Neuronal stem cell (in vitro differentiated cells): ENCODE results near the gene ZNF19.
A peak's percentile ranks its signal among the peaks of the same experiment; 100 is the strongest.

ENCODE experiments used
- DNase-seq: peaks from one replicate; pipeline ENCODE4 v3.0.0-alpha.2; 2013; ENCODE audit warnings: low spot score
- H2AFZ ChIP-seq: one replicate; pipeline ENCODE4 v1.6.1; 2013; ENCODE audit warnings: mild to moderate bottlenecking, low read length, inconsistent platforms
- H2AK5ac ChIP-seq: 2 replicates; pipeline ENCODE4 v1.6.1; 2013; ENCODE audit warnings: low read depth, mild to moderate bottlenecking, inconsistent platforms, low read length, moderate library complexity, mixed read lengths
- H2BK120ac ChIP-seq: 2 replicates; pipeline ENCODE4 v1.6.1; 2013; ENCODE audit warnings: low read depth, mild to moderate bottlenecking, inconsistent platforms, low read length, moderate library complexity, mixed read lengths
- H2BK12ac ChIP-seq: one replicate; pipeline ENCODE4 v1.6.1; 2013; ENCODE audit warnings: low read length, inconsistent platforms
- H2BK15ac ChIP-seq: 2 replicates; pipeline ENCODE4 v1.6.1; 2013; ENCODE audit warnings: mild to moderate bottlenecking, low read length, inconsistent platforms, mixed read lengths
- H2BK5ac ChIP-seq: one replicate; pipeline ENCODE4 v1.6.1; 2013; ENCODE audit warnings: inconsistent platforms, mild to moderate bottlenecking, low read length, moderate library complexity
- H3K14ac ChIP-seq: one replicate; pipeline ENCODE4 v1.6.1; 2013; ENCODE audit warnings: low read length, inconsistent platforms
- H3K18ac ChIP-seq: 2 replicates; pipeline ENCODE4 v1.6.1; 2013; ENCODE audit warnings: low read length, inconsistent platforms
- H3K23ac ChIP-seq: 2 replicates; pipeline ENCODE4 v1.6.1; 2013; ENCODE audit warnings: low read depth, mild to moderate bottlenecking, mixed read lengths, low read length, inconsistent platforms; ENCODE audit not compliant: poor library complexity
- H3K27ac ChIP-seq: replicated peaks from 3 replicates; pipeline ENCODE4 v1.5.1; 2013; ENCODE audit warnings: low read length, inconsistent platforms
- H3K27me3 ChIP-seq, 3 experiments: 2 replicates each; pipeline ENCODE4 v1.6.1; 2013; ENCODE audit warnings: low read length in 3 of 3, mild to moderate bottlenecking in 2 of 3, inconsistent platforms in 1 of 3, low read depth in 1 of 3, mixed read lengths in 1 of 3, moderate library complexity in 1 of 3; ENCODE audit not compliant: control insufficient read depth in 3 of 3, insufficient read depth in 3 of 3
- H3K36me3 ChIP-seq, 2 donors: replicated peaks in 1 of 2; 2 replicates each; pipeline ENCODE4 v1.6.1; 2013; ENCODE audit warnings: low read length in 2 of 2; ENCODE audit not compliant: control insufficient read depth in 2 of 2, insufficient read depth in 2 of 2
- H3K4ac ChIP-seq: 2 replicates; pipeline ENCODE4 v1.6.1; 2013; ENCODE audit warnings: inconsistent platforms, mild to moderate bottlenecking, low read length, moderate library complexity
- H3K4me1 ChIP-seq, 2 donors: 1 replicate in 1 of 2; 2 replicates in 1 of 2; pipeline ENCODE4 v1.6.1; 2013; ENCODE audit warnings: low read length in 2 of 2, low read depth in 1 of 2; ENCODE audit not compliant: control insufficient read depth in 2 of 2, insufficient read depth in 1 of 2
- H3K4me2 ChIP-seq: one replicate; pipeline ENCODE4 v1.6.1; 2013; ENCODE audit warnings: mild to moderate bottlenecking, low read length, inconsistent platforms; ENCODE audit not compliant: insufficient read depth, poor library complexity, severe bottlenecking
- H3K4me3 ChIP-seq, 2 donors: 2 replicates each; pipeline ENCODE4 v1.5.1; 2013; ENCODE audit warnings: low read length in 2 of 2, mild to moderate bottlenecking in 2 of 2, inconsistent platforms in 1 of 2, moderate library complexity in 1 of 2
- H3K79me1 ChIP-seq: one replicate; pipeline ENCODE4 v1.6.1; 2013; ENCODE audit warnings: low read depth, mild to moderate bottlenecking, inconsistent platforms, low read length, moderate library complexity
- H3K9ac ChIP-seq: one replicate; pipeline ENCODE4 v1.6.1; 2013; ENCODE audit warnings: mild to moderate bottlenecking, low read depth, low read length, inconsistent platforms; ENCODE audit not compliant: poor library complexity
- H3K9me3 ChIP-seq, 2 donors: replicated peaks in 1 of 2; 2 replicates each; pipeline versions ENCODE3 to v1.6.1; 2013; ENCODE audit warnings: low read length in 2 of 2, mild to moderate bottlenecking in 2 of 2, inconsistent platforms in 1 of 2, low read depth in 1 of 2, mixed read lengths in 1 of 2, moderate library complexity in 1 of 2; ENCODE audit not compliant: control insufficient read depth in 2 of 2, insufficient read depth in 1 of 2
- H4K8ac ChIP-seq: one replicate; pipeline ENCODE4 v1.6.1; 2013; ENCODE audit warnings: low read depth, mild to moderate bottlenecking, inconsistent platforms, low read length, moderate library complexity
- H4K91ac ChIP-seq: one replicate; pipeline ENCODE4 v1.6.1; 2013; ENCODE audit warnings: low read length, low read depth, mild to moderate bottlenecking, inconsistent platforms; ENCODE audit not compliant: poor library complexity
- WGBS, 2 donors: extraction: QIAGEN DNeasy Blood & Tissue Kit; methylation state at CpG; one replicate each; pipeline ENCODE4 v1.1.7; 2013; ENCODE audit warnings: missing lambda C conversion rate in 2 of 2, mixed read lengths in 1 of 2; ENCODE audit not compliant: insufficient read length in 2 of 2, insufficient replicate concordance in 1 of 2; ENCODE audit errors: extremely low coverage in 2 of 2; 5-methylcytosine and 5-hydroxymethylcytosine counted together

Gene ZNF19

GRCh38 chr16:71449020-71449419, 40.1 kb downstream of the ZNF19 start:
- DNase-seq = no peak

GRCh38 chr16:71448274-71448866, 40.8 kb downstream of the ZNF19 start:
- H3K36me3 ChIP-seq = peaks cover 29 to 63% of the 10 kb centered on the region in 2 donors
- H2AK5ac ChIP-seq = no peak overlapping the region
- no peak overlapping the region for H3K9ac ChIP-seq
- H2BK15ac ChIP-seq = no peak overlapping the region
- peaks cover 54 to 86% of the 10 kb centered on the region in 2 donors for H3K9me3 ChIP-seq
- no peak overlapping the region for H4K91ac ChIP-seq
- no peak overlapping the region for H4K8ac ChIP-seq
- H2BK12ac ChIP-seq = no peak overlapping the region
- H3K18ac ChIP-seq = no peak overlapping the region
- no peak for DNase-seq
- no peak overlapping the region for H3K14ac ChIP-seq
- H3K27me3 ChIP-seq = no peaks in the 10 kb centered on the region
- WGBS, 2 donors = no CpG with 5 or more reads among the region's 7 CpGs
- no peak overlapping the region for H2AFZ ChIP-seq
- no peaks in the 10 kb centered on the region for H3K4me1 ChIP-seq
- H3K23ac ChIP-seq = no peak overlapping the region
- H3K4me3 ChIP-seq = no peak overlapping the region
- no peaks in the 10 kb centered on the region for H3K79me1 ChIP-seq
- no peak overlapping the region for H3K4ac ChIP-seq
- no peak overlapping the region for H3K4me2 ChIP-seq
- no peak overlapping the region for H2BK120ac ChIP-seq
- H2BK5ac ChIP-seq = no peak overlapping the region
- no peak overlapping the region for H3K27ac ChIP-seq

More at GRCh38 chr16:71449020-71449419, 40.1 kb downstream of the ZNF19 start:
- Histone ChIP-seq H3K4ac (no peak overlapping the region), H3K36me3 (peaks cover 36 to 70% of the 10 kb centered on the region in 2 donors), H2BK120ac (no peak overlapping the region), H2AFZ (no peak overlapping the region), H3K14ac (no peak overlapping the region), H3K27ac (no peak overlapping the region), H3K79me1 (no peaks in the 10 kb centered on the region), H3K18ac (no peak overlapping the region), H3K4me3 (no peak overlapping the region), H2AK5ac (no peak overlapping the region), H2BK12ac (no peak overlapping the region), H3K9ac (no peak overlapping the region), H4K8ac (no peak overlapping the region), H3K4me2 (no peak overlapping the region), H3K27me3 (no peaks in the 10 kb centered on the region), H2BK5ac (no peak overlapping the region), H3K9me3 (peaks cover 50 to 83% of the 10 kb centered on the region in 2 donors), H3K4me1 (no peaks in the 10 kb centered on the region), H2BK15ac (no peak overlapping the region), H3K23ac (no peak overlapping the region), H4K91ac (no peak overlapping the region)
- no CpG with 5 or more reads among the region's 3 CpGs for WGBS, 2 donors

- H3K23ac ChIP-seq = peak overlapping the region; percentile 82
- H2BK5ac ChIP-seq = no peak overlapping the region
- H3K14ac ChIP-seq = no peak overlapping the region
- no CpG with 5 or more reads among the region's 6 CpGs for WGBS, 2 donors
- peak overlapping the region in 1 of 2 donors; percentile 3 for H3K4me3 ChIP-seq
- no peak overlapping the region for H3K4ac ChIP-seq
- H3K36me3 ChIP-seq = peaks cover 9 to 17% of the 10 kb centered on the region in 2 donors
- no peak overlapping the region for H3K4me2 ChIP-seq
- peaks cover 3% of the 10 kb centered on the region for H3K79me1 ChIP-seq
- no peak overlapping the region for H2BK12ac ChIP-seq
- no peak overlapping the region for H2BK15ac ChIP-seq
- no peak overlapping the region for H2AK5ac ChIP-seq
- H3K4me1 ChIP-seq = no peaks in the 10 kb centered on the region
- no peak overlapping the region for H2BK120ac ChIP-seq
- no peak overlapping the region for H3K27ac ChIP-seq
- peaks cover 37 to 39% of the 10 kb centered on the region in 2 donors for H3K9me3 ChIP-seq
- H4K91ac ChIP-seq = no peak overlapping the region
- H3K18ac ChIP-seq = peak overlapping the region; percentile 42
- peak overlapping the region; percentile 50 for H3K9ac ChIP-seq
- no peak overlapping the region for H2AFZ ChIP-seq
- peak overlapping the region; percentile 77 for H4K8ac ChIP-seq
- peaks cover 0 to 5% (median 0%) of the 10 kb centered on the region in 3 experiments for H3K27me3 ChIP-seq
- no peak for DNase-seq
Measured at GRCh38 chr16:71443714-71444113, 45.4 kb downstream of the ZNF19 start.

GRCh38 chr16:71442051-71442440, 47.1 kb downstream of the ZNF19 start, which contains the start of gene TLE7:
Gene TLE7 (minus strand): TSS chr16:71442054. CDS start chr16:71433324, 8,730 bp downstream.
- H3K9me3 ChIP-seq = peaks cover 23 to 27% of the 10 kb centered on the region in 2 donors
- H2BK12ac ChIP-seq = no peak within 1 kb of the TSS
- no peak for DNase-seq
- H4K8ac ChIP-seq = no peak within 1 kb of the TSS
- H3K79me1 ChIP-seq = peaks cover 3% of the 10 kb centered on the region
- no CpG with 5 or more reads among the region's 13 CpGs for WGBS, 2 donors
- H2AK5ac ChIP-seq = peak within 1 kb of the TSS; percentile 14
- no peak within 1 kb of the TSS for H3K4me2 ChIP-seq
- H3K27ac ChIP-seq = no peak within 1 kb of the TSS
- no peak within 1 kb of the TSS for H3K18ac ChIP-seq
- peak within 1 kb of the TSS; percentile 17 for H3K14ac ChIP-seq
- no peak within 1 kb of the TSS for H4K91ac ChIP-seq
- H3K4ac ChIP-seq = no peak within 1 kb of the TSS
- H2BK120ac ChIP-seq = no peak within 1 kb of the TSS
- H3K4me3 ChIP-seq = peak within 1 kb of the TSS in 1 of 2 donors; percentile 9
- peaks cover 1 to 4% of the 10 kb centered on the region in 2 donors for H3K36me3 ChIP-seq
- no peak within 1 kb of the TSS for H3K23ac ChIP-seq
- H3K27me3 ChIP-seq = peaks cover 0 to 5% (median 0%) of the 10 kb centered on the region in 3 experiments
- H2BK5ac ChIP-seq = no peak within 1 kb of the TSS
- H2AFZ ChIP-seq = no peak within 1 kb of the TSS
- no peak within 1 kb of the TSS for H2BK15ac ChIP-seq
- no peak within 1 kb of the TSS for H3K9ac ChIP-seq
- no peaks in the 10 kb centered on the region for H3K4me1 ChIP-seq
